Measurements from ENCODE around the gene ADH4.
A peak's percentile ranks its signal among the peaks of the same experiment; 100 is the strongest.

Gene ADH4

DNA sequence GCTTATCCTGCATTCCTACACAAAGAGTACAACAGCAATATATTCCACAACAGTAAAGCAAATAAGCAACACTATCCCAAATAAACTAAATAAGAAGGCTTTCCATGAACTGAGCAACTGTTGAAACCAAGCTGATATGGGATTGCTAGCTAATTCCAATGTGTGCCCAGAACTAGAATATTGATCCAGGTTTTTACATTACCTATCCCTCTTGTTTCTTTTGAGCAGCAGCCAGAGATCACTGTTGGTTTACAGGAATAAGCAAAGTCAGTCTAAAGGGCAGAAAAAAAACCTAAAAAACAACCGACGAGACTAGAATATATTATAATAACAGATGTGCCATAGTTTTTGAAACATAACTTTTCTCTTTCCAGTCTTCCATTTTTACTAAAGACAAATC is 22.4 kb upstream of the ADH4 start:
- TF ChIP-seq, protein P1, sequence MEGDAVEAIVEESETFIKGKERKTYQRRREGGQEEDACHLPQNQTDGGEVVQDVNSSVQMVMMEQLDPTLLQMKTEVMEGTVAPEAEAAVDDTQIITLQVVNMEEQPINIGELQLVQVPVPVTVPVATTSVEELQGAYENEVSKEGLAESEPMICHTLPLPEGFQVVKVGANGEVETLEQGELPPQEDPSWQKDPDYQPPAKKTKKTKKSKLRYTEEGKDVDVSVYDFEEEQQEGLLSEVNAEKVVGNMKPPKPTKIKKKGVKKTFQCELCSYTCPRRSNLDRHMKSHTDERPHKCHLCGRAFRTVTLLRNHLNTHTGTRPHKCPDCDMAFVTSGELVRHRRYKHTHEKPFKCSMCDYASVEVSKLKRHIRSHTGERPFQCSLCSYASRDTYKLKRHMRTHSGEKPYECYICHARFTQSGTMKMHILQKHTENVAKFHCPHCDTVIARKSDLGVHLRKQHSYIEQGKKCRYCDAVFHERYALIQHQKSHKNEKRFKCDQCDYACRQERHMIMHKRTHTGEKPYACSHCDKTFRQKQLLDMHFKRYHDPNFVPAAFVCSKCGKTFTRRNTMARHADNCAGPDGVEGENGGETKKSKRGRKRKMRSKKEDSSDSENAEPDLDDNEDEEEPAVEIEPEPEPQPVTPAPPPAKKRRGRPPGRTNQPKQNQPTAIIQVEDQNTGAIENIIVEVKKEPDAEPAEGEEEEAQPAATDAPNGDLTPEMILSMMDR (IDR thresholded peaks at IDR 0.05; ENCODE audit: low read depth, low read length), result no peak
- DNase-seq (ENCODE audit: extremely low read depth, low read depth), result no peak

DNA sequence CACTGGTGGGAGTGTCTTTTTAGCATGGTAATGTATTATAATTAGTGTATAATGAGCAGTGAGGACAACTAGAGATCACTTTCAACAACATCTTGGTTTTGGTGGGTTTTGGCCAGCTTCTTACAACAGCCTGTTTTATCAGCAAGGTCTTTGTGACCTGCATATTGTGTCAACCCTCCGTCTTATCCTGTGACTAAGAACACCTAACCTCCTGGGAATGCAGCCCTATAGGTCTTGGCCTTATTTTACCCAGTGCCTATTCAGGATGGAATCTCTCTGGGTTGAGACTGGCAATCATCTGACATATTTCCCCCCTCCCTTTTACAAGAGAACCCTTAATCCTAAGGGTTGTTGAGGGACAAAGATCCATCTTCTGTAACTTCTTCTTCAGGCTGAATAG is 21.9 kb upstream of the ADH4 start:
- no peak for DNase-seq (ENCODE audit: extremely low read depth, low read depth)
- TF ChIP-seq, protein P1 (IDR thresholded peaks at IDR 0.05; ENCODE audit: low read depth, low read length), result no peak

DNA sequence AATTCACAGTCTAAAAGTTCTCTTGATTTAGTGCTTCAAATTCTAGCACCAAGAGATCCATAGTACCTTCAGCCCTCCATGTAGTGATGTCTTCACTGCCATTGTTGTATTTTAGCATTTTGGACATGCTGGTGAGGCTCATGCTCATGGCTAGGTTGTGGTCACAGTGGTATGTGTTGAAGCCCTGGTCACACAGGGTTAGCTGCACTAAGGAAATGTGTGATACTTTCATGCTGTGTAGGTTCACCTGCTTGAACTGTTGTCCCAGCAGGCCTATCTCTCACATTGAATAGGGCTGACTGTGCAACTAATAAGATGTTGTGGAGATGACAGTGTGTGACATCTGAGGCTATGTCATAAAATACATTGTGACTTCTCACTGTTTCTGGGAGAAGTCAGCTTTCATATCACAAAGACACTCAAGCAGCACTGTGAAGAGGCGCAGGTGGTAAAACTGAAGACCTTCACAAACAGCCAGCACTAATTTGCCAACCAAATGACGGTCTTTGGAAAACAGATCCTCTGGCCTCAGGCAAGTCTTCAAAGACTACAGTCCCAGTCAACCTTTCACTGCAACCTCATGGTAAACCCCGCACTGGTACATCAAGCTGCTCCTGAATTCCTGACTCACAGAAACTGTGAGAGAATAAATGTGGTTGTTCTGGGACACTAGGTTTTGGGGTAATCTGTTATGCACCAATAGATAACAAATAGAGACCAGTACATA is 17.4 kb upstream of the ADH4 start:
- TF ChIP-seq, protein P1 (IDR thresholded peaks at IDR 0.05; ENCODE audit: low read depth, low read length), result no peak
- no peak for DNase-seq (ENCODE audit: extremely low read depth, low read depth)

DNA sequence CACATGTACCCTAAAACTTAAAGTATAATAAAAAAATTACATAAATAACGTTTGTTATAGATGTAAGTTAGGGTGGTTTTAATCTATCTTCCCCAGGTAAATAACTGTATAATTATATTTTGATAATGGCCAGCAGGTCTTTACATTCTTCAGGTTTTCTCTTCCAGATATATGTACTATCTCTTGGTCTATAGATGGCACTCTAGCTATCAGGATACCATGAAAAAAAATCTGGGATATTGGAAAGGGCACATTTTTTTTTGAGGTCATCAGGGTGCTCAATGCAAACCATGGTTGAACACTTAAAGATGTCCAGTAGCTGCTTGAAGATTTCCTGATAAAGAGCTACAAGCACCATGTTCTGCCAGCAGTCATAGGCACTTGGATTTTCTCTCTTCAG is 15.6 kb upstream of the ADH4 start:
- DNase-seq (ENCODE audit: extremely low read depth, low read depth), result no peak
- TF ChIP-seq, protein P1 (IDR thresholded peaks at IDR 0.05; ENCODE audit: low read depth, low read length), result peak; percentile 7

DNA sequence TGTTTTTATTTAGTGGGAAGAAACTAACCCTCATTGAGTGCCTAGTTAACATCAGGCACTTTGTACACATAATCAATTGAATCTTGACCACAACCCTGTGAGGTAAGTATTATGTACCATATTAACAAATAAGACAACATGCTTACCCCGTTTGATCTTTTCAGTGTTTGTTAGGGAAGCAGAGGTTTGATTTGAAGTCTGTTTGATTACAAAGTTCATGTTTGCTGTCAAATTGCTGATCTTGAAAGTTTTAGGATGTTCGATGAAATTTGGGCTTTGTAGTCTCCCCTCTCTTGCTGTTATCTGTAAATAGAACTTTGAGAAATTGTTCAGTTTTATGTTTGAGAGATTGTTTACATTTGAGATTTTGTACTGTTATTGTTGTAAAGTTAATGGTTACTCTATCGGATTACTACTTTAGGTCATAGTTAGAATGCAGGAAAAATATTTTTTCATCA is 13.4 kb upstream of the ADH4 start:
- no peak for DNase-seq (ENCODE audit: extremely low read depth, low read depth)
- TF ChIP-seq, protein P1 (IDR thresholded peaks at IDR 0.05; ENCODE audit: low read depth, low read length), result no peak

DNA sequence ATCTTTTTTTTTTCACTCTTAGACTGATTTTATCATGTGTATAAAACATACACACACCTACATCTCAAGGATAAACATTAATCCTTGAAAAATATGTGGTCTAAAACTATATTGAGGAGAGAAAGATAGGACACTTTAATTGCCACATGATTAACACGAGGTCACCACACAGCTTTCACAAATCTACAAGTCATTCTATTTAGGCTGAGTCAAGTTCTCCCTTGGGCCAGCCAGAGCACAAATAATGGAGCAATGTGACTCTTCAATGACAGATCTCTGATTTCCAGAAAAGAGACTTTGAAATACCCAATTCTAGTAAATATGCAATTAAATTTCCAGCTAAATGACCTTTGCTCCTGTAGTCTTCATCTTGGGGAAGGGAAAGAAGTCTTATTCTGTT is 12.9 kb upstream of the ADH4 start:
- TF ChIP-seq, protein P1 (IDR thresholded peaks at IDR 0.05; ENCODE audit: low read depth, low read length), result no peak

DNA sequence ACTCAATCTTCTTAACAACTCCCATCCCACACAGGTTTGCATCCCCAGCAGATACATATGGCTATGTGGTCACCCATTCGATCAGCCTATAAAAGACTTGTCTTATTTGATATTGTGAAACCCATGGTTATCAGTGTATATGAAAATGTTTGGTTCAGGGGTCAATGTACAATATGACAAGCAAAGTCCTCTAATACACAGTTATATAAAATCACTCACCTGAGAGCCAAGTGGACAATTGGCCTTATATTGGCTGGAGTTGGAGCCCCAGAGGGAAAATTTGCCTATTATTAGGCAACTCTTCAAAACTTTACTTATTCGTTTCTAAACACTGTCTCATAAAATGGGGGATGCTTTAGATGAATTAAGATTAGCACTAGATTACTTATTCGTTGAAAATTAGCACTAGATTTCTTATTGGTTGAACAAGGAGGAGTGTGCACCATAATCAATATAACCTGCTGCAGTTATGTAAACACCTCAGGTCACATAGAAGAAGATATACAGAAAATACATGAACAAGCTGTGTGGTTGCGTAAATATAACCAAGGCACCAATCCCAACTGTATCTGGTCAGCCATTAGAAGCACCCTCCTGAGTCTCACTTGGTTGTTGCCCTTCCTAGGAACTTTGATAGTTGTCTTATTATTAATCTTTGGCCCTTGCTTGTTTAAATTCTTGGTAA is 10.7 kb upstream of the ADH4 start:
- TF ChIP-seq, protein P1 (IDR thresholded peaks at IDR 0.05; ENCODE audit: low read depth, low read length), result no peak
- DNase-seq (ENCODE audit: extremely low read depth, low read depth), result no peak

More for the DNA sequence above, 12.9 kb upstream of the ADH4 start:
- no peak for DNase-seq (ENCODE audit: extremely low read depth, low read depth)

Data from AG09319 (cell line).